GM23338 (cell line): ENCODE data around the gene ZNF565.

Experiments
- EZH2 ChIP-seq: fragments of 200-600 bp; sonication (generic); IDR thresholded peaks from one replicate; pipeline ENCODE4 v1.8.0; 2017; ENCODE audit warnings: antibody characterized with exemption, mild to moderate bottlenecking, low read depth; ENCODE audit not compliant: unreplicated experiment
- EZH2phosphoT487 ChIP-seq: fragments of 200-600 bp; sonication (generic); IDR thresholded peaks from one replicate; pipeline ENCODE4 v1.8.1; 2018; ENCODE audit warnings: antibody characterized with exemption; ENCODE audit not compliant: unreplicated experiment
- JUNB ChIP-seq: IDR thresholded peaks from one replicate; pipeline ENCODE4 v1.6.1; 2016; ENCODE audit warnings: antibody characterized with exemption; ENCODE audit not compliant: unreplicated experiment
- POLR2AphosphoS5 ChIP-seq: IDR thresholded peaks from 2 replicates; pipeline ENCODE4 v1.6.1; 2016; ENCODE audit warnings: antibody characterized with exemption, low read depth
- REST ChIP-seq: IDR thresholded peaks from one replicate; pipeline ENCODE4 v1.6.1; 2018; ENCODE audit warnings: antibody characterized with exemption; ENCODE audit not compliant: unreplicated experiment
- TF ChIP-seq, protein P1 (sequence below), 2 experiments: fragments of 200-600 bp in 1 of 2; sonication (generic) in 1 of 2; conservative IDR thresholded peaks; 2 replicates each; pipeline versions ENCODE4 v1.5.1 to v1.6.1; 2016 to 2017; ENCODE audit warnings: antibody characterized with exemption in 2 of 2, low read depth in 2 of 2, mild to moderate bottlenecking in 2 of 2, moderate library complexity in 1 of 2
- TF ChIP-seq, protein P2 (sequence below): IDR thresholded peaks from 2 replicates; pipeline ENCODE4 v1.6.1; 2016; ENCODE audit warnings: antibody characterized with exemption

DNA sequence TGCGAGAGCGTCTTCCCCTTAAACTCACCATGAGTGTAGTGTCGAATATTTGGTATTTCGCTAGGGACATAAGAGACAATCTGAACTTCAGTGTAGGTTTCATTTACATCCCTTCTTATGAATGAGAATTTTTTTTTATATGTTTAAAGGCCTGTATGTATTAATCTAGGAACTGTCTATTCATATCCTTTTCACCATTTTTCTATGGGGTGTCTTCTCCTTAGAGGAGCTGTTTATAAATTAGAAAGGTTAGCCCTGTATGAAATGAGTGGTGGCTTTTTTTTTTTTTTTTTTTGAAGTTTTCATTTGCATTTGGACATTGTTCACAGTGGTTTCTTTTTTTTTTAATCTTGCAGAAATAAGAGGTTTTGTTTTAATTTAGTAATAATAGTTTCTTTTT is 8.0 kb upstream of the ZNF565 start:
- TF ChIP-seq EZH2 (no peak), POLR2AphosphoS5 (no peak), REST (no peak), EZH2phosphoT487 (no peak), JUNB (no peak)
- TF ChIP-seq, protein P1, sequence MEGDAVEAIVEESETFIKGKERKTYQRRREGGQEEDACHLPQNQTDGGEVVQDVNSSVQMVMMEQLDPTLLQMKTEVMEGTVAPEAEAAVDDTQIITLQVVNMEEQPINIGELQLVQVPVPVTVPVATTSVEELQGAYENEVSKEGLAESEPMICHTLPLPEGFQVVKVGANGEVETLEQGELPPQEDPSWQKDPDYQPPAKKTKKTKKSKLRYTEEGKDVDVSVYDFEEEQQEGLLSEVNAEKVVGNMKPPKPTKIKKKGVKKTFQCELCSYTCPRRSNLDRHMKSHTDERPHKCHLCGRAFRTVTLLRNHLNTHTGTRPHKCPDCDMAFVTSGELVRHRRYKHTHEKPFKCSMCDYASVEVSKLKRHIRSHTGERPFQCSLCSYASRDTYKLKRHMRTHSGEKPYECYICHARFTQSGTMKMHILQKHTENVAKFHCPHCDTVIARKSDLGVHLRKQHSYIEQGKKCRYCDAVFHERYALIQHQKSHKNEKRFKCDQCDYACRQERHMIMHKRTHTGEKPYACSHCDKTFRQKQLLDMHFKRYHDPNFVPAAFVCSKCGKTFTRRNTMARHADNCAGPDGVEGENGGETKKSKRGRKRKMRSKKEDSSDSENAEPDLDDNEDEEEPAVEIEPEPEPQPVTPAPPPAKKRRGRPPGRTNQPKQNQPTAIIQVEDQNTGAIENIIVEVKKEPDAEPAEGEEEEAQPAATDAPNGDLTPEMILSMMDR (conservative IDR thresholded peaks at IDR 0.05; ENCODE audit: low read depth in 2 of 2), result no peak
- TF ChIP-seq, protein P2, sequence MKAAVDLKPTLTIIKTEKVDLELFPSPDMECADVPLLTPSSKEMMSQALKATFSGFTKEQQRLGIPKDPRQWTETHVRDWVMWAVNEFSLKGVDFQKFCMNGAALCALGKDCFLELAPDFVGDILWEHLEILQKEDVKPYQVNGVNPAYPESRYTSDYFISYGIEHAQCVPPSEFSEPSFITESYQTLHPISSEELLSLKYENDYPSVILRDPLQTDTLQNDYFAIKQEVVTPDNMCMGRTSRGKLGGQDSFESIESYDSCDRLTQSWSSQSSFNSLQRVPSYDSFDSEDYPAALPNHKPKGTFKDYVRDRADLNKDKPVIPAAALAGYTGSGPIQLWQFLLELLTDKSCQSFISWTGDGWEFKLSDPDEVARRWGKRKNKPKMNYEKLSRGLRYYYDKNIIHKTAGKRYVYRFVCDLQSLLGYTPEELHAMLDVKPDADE, result no peak
